ACC112 (cell line): Measurements from ENCODE around the gene MYRIP.

Source experiments
- H2AFZ ChIP-seq: fragments of 200-600 bp; sonication (generic); one replicate; pipeline ENCODE4 v1.6.0; 2017; ENCODE audit warnings: antibody characterized with exemption, low read length; ENCODE audit not compliant: unreplicated experiment
- H3K27ac ChIP-seq: fragments of 200-600 bp; sonication (generic); 2 replicates; pipeline ENCODE4 v1.5.1; 2014; ENCODE audit warnings: low read depth, mild to moderate bottlenecking, antibody characterized with exemption, low read length, moderate library complexity
- H3K27me3 ChIP-seq: fragments of 200-600 bp; sonication (generic); 2 replicates; pipeline ENCODE4 v1.6.1; 2014; ENCODE audit warnings: mild to moderate bottlenecking, antibody characterized with exemption, low read length, moderate library complexity, mixed read lengths; ENCODE audit not compliant: insufficient read depth
- H3K36me3 ChIP-seq: fragments of 200-600 bp; sonication (generic); 2 replicates; pipeline ENCODE4 v1.6.1; 2016; ENCODE audit warnings: mild to moderate bottlenecking, antibody characterized with exemption, low read length, moderate library complexity, mixed read lengths; ENCODE audit not compliant: insufficient read depth
- H3K4me1 ChIP-seq: fragments of 200-600 bp; sonication (generic); one replicate; pipeline ENCODE4 v1.6.1; 2016; ENCODE audit warnings: low read length, mixed read lengths; ENCODE audit not compliant: insufficient read depth, unreplicated experiment, control insufficient read depth
- H3K4me3 ChIP-seq: fragments of 200-600 bp; sonication (generic); 2 replicates; pipeline ENCODE4 v1.5.1; 2014; ENCODE audit warnings: mild to moderate bottlenecking, low read depth, low read length
- H3K79me2 ChIP-seq: fragments of 200-600 bp; sonication (generic); one replicate; pipeline ENCODE4 v1.6.0; 2016; ENCODE audit warnings: low read length; ENCODE audit not compliant: control insufficient read depth, unreplicated experiment, insufficient read depth

Gene MYRIP

GRCh38 chr3:39982665-39983357, 173.4 kb downstream of the MYRIP start:
- H3K4me3 ChIP-seq, result no peak overlapping the region
- no peak overlapping the region for H3K27ac ChIP-seq
- H3K27me3 ChIP-seq, result no peaks in the 10 kb centered on the region
- H2AFZ ChIP-seq, result no peak overlapping the region
- no peaks in the 10 kb centered on the region for H3K36me3 ChIP-seq
- H3K79me2 ChIP-seq, result no peaks in the 10 kb centered on the region
- H3K4me1 ChIP-seq, result no peaks in the 10 kb centered on the region

DNA sequence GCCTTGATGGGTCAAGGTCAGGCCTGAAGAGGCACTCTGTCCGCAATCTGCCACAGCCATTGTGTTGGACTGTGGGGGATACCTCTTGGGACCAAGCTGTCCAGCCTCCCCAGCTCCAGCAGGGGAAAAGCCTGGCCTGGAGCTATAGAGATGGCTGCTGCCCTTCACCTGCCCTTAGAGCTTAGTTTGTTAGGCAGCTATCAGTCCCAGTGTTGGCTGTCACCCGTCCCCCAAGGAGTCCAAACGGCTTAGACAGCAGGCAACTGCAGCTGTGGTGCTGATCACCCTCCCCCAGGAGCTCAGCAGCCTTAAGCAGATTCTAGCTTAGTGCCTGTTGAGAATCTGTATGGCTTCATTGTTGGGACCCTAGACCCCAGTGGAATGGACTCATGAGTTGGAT, 180.3 kb downstream of the MYRIP start:
- Histone ChIP-seq H3K4me3 (no peak overlapping the region), H3K4me1 (no peaks in the 10 kb centered on the region), H3K36me3 (no peaks in the 10 kb centered on the region), H2AFZ (no peak overlapping the region), H3K79me2 (no peaks in the 10 kb centered on the region), H3K27ac (no peak overlapping the region), H3K27me3 (no peaks in the 10 kb centered on the region)

DNA sequence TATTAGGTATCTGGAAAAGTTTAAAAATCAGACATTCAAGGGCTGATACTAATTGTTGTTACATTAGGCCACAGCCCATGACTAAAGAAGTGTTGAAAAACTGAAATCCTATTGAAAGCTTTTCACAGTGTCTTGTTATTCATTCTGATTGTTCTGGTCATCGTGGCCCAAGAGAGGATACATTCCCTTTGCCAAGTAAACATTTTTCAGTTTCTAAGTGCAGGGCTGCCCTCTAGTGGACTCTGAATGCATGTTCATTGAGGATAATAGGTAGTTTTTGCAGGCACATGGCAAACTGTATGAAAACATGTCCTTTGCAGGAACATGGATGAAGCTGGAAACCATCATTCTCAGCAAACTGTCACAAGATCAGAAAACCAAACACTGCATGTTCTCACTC, 181.1 kb downstream of the MYRIP start:
- Histone ChIP-seq H3K4me1 (no peaks in the 10 kb centered on the region), H3K79me2 (no peaks in the 10 kb centered on the region), H3K36me3 (no peaks in the 10 kb centered on the region), H3K4me3 (no peak overlapping the region), H2AFZ (no peak overlapping the region), H3K27ac (no peak overlapping the region), H3K27me3 (no peaks in the 10 kb centered on the region)

DNA sequence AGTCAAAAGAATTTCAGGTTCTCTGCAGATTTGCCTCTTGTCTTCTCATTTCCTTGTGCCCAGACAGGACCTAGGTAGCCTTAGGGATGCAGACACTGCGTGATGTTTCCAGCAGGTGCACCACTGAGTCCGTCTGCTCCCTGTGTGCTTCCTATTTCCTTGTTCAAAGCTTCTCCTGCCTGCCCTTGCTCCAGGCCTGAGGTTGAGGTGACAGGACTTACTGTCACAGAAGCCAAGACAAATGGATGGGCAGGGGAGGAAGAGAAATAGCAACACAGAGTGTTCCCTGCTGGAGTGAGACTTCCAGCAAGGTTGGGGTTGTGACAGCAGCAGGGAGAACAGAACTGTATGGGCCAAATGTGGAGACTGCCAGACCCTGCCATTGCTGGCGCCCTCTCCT, 199.4 kb downstream of the MYRIP start:
- H3K36me3 ChIP-seq, result no peaks in the 10 kb centered on the region
- no peaks in the 10 kb centered on the region for H3K4me1 ChIP-seq
- H3K4me3 ChIP-seq, result no peak overlapping the region
- no peak overlapping the region for H3K27ac ChIP-seq
- no peaks in the 10 kb centered on the region for H3K79me2 ChIP-seq
- no peaks in the 10 kb centered on the region; the same call in 1 of the 2 replicates for H3K27me3 ChIP-seq
- no peak overlapping the region for H2AFZ ChIP-seq

GRCh38 chr3:40009991-40010390, 200.6 kb downstream of the MYRIP start:
- H3K27me3 ChIP-seq, result no peaks in the 10 kb centered on the region; the same call in 1 of the 2 replicates
- no peaks in the 10 kb centered on the region for H3K4me1 ChIP-seq
- no peaks in the 10 kb centered on the region for H3K36me3 ChIP-seq
- H3K79me2 ChIP-seq, result no peaks in the 10 kb centered on the region
- no peak overlapping the region for H3K4me3 ChIP-seq
- H2AFZ ChIP-seq, result no peak overlapping the region
- H3K27ac ChIP-seq, result no peak overlapping the region

DNA sequence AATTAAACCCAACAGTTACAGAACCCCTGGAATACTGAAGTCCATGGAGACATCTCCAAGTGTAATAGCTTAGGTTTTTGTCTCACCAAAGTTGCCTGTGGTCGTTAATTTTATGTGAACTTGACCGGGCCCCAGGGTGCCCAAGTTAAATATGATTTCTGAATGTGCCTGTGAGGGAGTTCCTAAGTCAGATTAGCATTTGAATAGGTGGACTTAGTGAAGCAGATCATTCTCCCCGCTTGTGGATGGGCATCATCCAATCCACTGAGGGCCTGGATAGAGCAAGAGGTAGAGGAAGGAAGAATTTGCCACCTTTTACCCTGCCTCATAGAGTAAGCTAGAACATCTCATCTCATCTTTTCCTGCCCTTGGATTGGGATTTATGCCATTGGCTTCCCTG, 203.0 kb downstream of the MYRIP start:
- Histone ChIP-seq H3K79me2 (no peaks in the 10 kb centered on the region), H3K27ac (no peak overlapping the region), H2AFZ (no peak overlapping the region), H3K4me1 (no peaks in the 10 kb centered on the region), H3K4me3 (no peak overlapping the region), H3K27me3 (peaks cover 9% of the 10 kb centered on the region; the same call in 1 of the 2 replicates), H3K36me3 (no peaks in the 10 kb centered on the region)

GRCh38 chr3:40016391-40016790, 207.0 kb downstream of the MYRIP start:
- H3K36me3 ChIP-seq, result no peaks in the 10 kb centered on the region
- peaks cover 9% of the 10 kb centered on the region; the same call in 1 of the 2 replicates for H3K27me3 ChIP-seq
- no peak overlapping the region for H3K27ac ChIP-seq
- no peaks in the 10 kb centered on the region for H3K4me1 ChIP-seq
- no peak overlapping the region for H2AFZ ChIP-seq
- H3K79me2 ChIP-seq, result no peaks in the 10 kb centered on the region
- no peak overlapping the region for H3K4me3 ChIP-seq

GRCh38 chr3:40018369-40018768, 209.0 kb downstream of the MYRIP start:
- Histone ChIP-seq H3K4me3 (no peak overlapping the region), H3K36me3 (no peaks in the 10 kb centered on the region), H2AFZ (no peak overlapping the region), H3K4me1 (no peaks in the 10 kb centered on the region), H3K27ac (no peak overlapping the region), H3K27me3 (peaks cover 19% of the 10 kb centered on the region; the same call in 1 of the 2 replicates), H3K79me2 (no peaks in the 10 kb centered on the region)

- Histone ChIP-seq H3K27ac (no peak overlapping the region), H3K4me3 (no peak overlapping the region), H3K27me3 (peaks cover 25% of the 10 kb centered on the region; the same call in 1 of the 2 replicates), H3K79me2 (no peaks in the 10 kb centered on the region), H3K36me3 (no peaks in the 10 kb centered on the region), H3K4me1 (no peaks in the 10 kb centered on the region), H2AFZ (no peak overlapping the region)
These were observed 210.0 kb downstream of the MYRIP start for GRCh38 chr3:40019376-40019775.

GRCh38 chr3:40020689-40021088, 211.3 kb downstream of the MYRIP start:
- H3K4me1 ChIP-seq, result no peaks in the 10 kb centered on the region
- no peak overlapping the region for H3K27ac ChIP-seq
- no peaks in the 10 kb centered on the region for H3K36me3 ChIP-seq

GRCh38 chr3:40021338-40021737, 211.9 kb downstream of the MYRIP start:
- Histone ChIP-seq H3K79me2 (no peaks in the 10 kb centered on the region), H2AFZ (no peak overlapping the region), H3K36me3 (no peaks in the 10 kb centered on the region), H3K4me3 (no peak overlapping the region), H3K4me1 (no peaks in the 10 kb centered on the region), H3K27me3 (peaks cover 20% of the 10 kb centered on the region; the same call in 1 of the 2 replicates), H3K27ac (no peak overlapping the region)

More at GRCh38 chr3:40020689-40021088, 211.3 kb downstream of the MYRIP start:
- Histone ChIP-seq H3K79me2 (no peaks in the 10 kb centered on the region), H2AFZ (no peak overlapping the region), H3K27me3 (peaks cover 25% of the 10 kb centered on the region; the same call in 1 of the 2 replicates), H3K4me3 (no peak overlapping the region)
